Progenitor cell of endocrine pancreas (in vitro differentiated cells): ENCODE results near the gene ZNF441. TPM values are rescaled to one million over a fixed set of nuclear protein-coding genes. Genes with fewer than 3 reads are reported as not detected.
A peak's percentile ranks its signal among the peaks of the same experiment; 100 is the strongest.

Source experiments
- DNase-seq: peaks from one replicate; pipeline ENCODE4 v3.0.0; 2021; ENCODE audit warnings: low spot score; ENCODE audit not compliant: unreplicated experiment
- H3K27ac Mint-ChIP-seq: 2 replicates; pipeline ENCODE4 v1.8.0; 2021; ENCODE audit warnings: mild to moderate bottlenecking, moderate library complexity, mixed read lengths
- H3K27me3 Mint-ChIP-seq: 2 replicates; pipeline ENCODE4 v1.8.0; 2021; ENCODE audit warnings: mixed read lengths
- H3K36me3 Mint-ChIP-seq: 2 replicates; pipeline ENCODE4 v1.8.0; 2022; ENCODE audit warnings: mixed read lengths; ENCODE audit not compliant: insufficient read depth
- H3K4me1 Mint-ChIP-seq: 2 replicates; pipeline ENCODE4 v1.8.0; 2021; ENCODE audit warnings: low read depth, mixed read lengths
- H3K4me3 Mint-ChIP-seq: 2 replicates; pipeline ENCODE4 v1.8.0; 2021; ENCODE audit warnings: low read depth, mild to moderate bottlenecking, moderate library complexity, mixed read lengths
- H3K9me3 Mint-ChIP-seq: 2 replicates; pipeline ENCODE4 v1.8.0; 2021; ENCODE audit warnings: low read depth, mixed read lengths
- CTCF ChIP-seq: fragments of 200-600 bp; sonication (generic); IDR thresholded peaks from one replicate; pipeline ENCODE4 v1.5.0; 2021; ENCODE audit warnings: antibody characterized with exemption, mild to moderate bottlenecking; ENCODE audit not compliant: unreplicated experiment
- long read RNA-seq: library from polyadenylated mRNA; unstranded; transcript quantifications from one replicate; pipeline ENCODE4 v2.0.0, GENCODE V29; 2020
- total RNA-seq: library from RNA; stranded (reverse); gene quantifications from 2 replicates; pipeline ENCODE4 v1.2.1, GENCODE V29; 2021

ZNF441 gene
- total RNA-seq = 3.8 and 4.4 TPM in 2 replicates
- long read RNA-seq, full-length matches to known transcripts = 15 of 17 reads
- long read RNA-seq, partial matches to known transcripts = 0 of 17 reads
- long read RNA-seq, other reads (novel, unspliced or antisense) = 2 of 17 reads

GRCh38 chr19:11766597-11767591 is at the start of gene ZNF441:
ZNF441 (plus strand) TSS chr19:11767000; CDS start chr19:11767194, 194 bp downstream.
- no peak for TF ChIP-seq CTCF
- peak; percentile 95 for DNase-seq
- H3K4me1 Mint-ChIP-seq = peaks cover 10% of the 10 kb centered on the region
- peaks cover 13% of the 10 kb centered on the region for H3K36me3 Mint-ChIP-seq
- H3K4me3 Mint-ChIP-seq = peak within 1 kb of the TSS; percentile 97
- H3K27ac Mint-ChIP-seq = peak within 1 kb of the TSS; percentile 98
- H3K9me3 Mint-ChIP-seq = peaks cover 20% of the 10 kb centered on the region
- H3K27me3 Mint-ChIP-seq = peaks cover 31% of the 10 kb centered on the region

- DNase-seq = no peak
- no peak overlapping the region for H3K27ac Mint-ChIP-seq
- no peaks in the 10 kb centered on the region for H3K27me3 Mint-ChIP-seq
- no peaks in the 10 kb centered on the region for H3K4me1 Mint-ChIP-seq
- H3K36me3 Mint-ChIP-seq = peaks cover 76% of the 10 kb centered on the region
- no peak overlapping the region for H3K4me3 Mint-ChIP-seq
- TF ChIP-seq CTCF = no peak
- H3K9me3 Mint-ChIP-seq = peaks cover 59% of the 10 kb centered on the region
These were observed 45.1 kb upstream of the ZNF441 start for GRCh38 chr19:11721681-11722080.

- peaks cover 60% of the 10 kb centered on the region for H3K9me3 Mint-ChIP-seq
- no peak overlapping the region for H3K4me3 Mint-ChIP-seq
- H3K27ac Mint-ChIP-seq = peak overlapping the region; percentile 42
- H3K36me3 Mint-ChIP-seq = peaks cover 80% of the 10 kb centered on the region
- H3K27me3 Mint-ChIP-seq = no peaks in the 10 kb centered on the region
- no peak for TF ChIP-seq CTCF
- no peaks in the 10 kb centered on the region for H3K4me1 Mint-ChIP-seq
- DNase-seq = no peak
These were observed 44.4 kb upstream of the ZNF441 start for GRCh38 chr19:11722414-11722813.

GRCh38 chr19:11729586-11729985 is 37.2 kb upstream of the ZNF441 start:
- DNase-seq = no peak
- H3K9me3 Mint-ChIP-seq = peaks cover 34% of the 10 kb centered on the region
- H3K27ac Mint-ChIP-seq = no peak overlapping the region
- H3K4me1 Mint-ChIP-seq = no peaks in the 10 kb centered on the region
- no peak for TF ChIP-seq CTCF
- peaks cover 61% of the 10 kb centered on the region for H3K36me3 Mint-ChIP-seq
- H3K27me3 Mint-ChIP-seq = no peaks in the 10 kb centered on the region
- H3K4me3 Mint-ChIP-seq = no peak overlapping the region

GRCh38 chr19:11735375-11735774 is 31.4 kb upstream of the ZNF441 start:
- peak overlapping the region; percentile 38 for H3K27ac Mint-ChIP-seq
- H3K4me3 Mint-ChIP-seq = no peak overlapping the region
- H3K27me3 Mint-ChIP-seq = no peaks in the 10 kb centered on the region
- peaks cover 21% of the 10 kb centered on the region for H3K36me3 Mint-ChIP-seq
- peaks cover 3% of the 10 kb centered on the region for H3K9me3 Mint-ChIP-seq
- no peak for TF ChIP-seq CTCF
- H3K4me1 Mint-ChIP-seq = peaks cover 20% of the 10 kb centered on the region
- no peak for DNase-seq
